Thyroid gland (tissue), 4 donors: ENCODE results near the gene DAPP1.

Source experiments
- CTCF ChIP-seq, 6 experiments: fragments of 200-600 bp in 3 of 6; fragments of 450-650 bp in 3 of 6; sonication (generic) in 3 of 6; IDR thresholded peaks; one replicate each; pipeline ENCODE4 v1.5.1; 2016 to 2019; ENCODE audit warnings: antibody characterized with exemption in 6 of 6, mild to moderate bottlenecking in 2 of 6, inconsistent platforms in 1 of 6, moderate library complexity in 1 of 6
- POLR2A ChIP-seq, 2 donors: fragments of 450-650 bp; IDR thresholded peaks; one replicate each; pipeline ENCODE4 v1.6.1; 2017; ENCODE audit warnings: antibody characterized with exemption in 2 of 2, mild to moderate bottlenecking in 2 of 2, moderate library complexity in 1 of 2

- TF ChIP-seq CTCF (IDR thresholded peaks at IDR 0.05) (no peak), POLR2A (IDR thresholded peaks at IDR 0.05) (no peak)
Measured at GRCh38 chr4:99879458-99879857, 62.8 kb downstream of the DAPP1 start.
